B cell (primary cell): ENCODE results near the gene PPP4R1. TPM values are rescaled to one million over a fixed set of nuclear protein-coding genes. Genes with fewer than 3 reads are reported as not detected.

ENCODE experiments used
- ATAC-seq: fragments of 200-7000 bp; cut with Tn5 transposase; one replicate; pipeline ENCODE4 v1.10.0; 2021; ENCODE audit warnings: low read depth, mild to moderate bottlenecking, moderate number of reproducible peaks, moderate library complexity
- CTCF ChIA-PET: fragments of 350-600 bp; sonication (Branson Sonifier 250); formaldehyde crosslinking; loops from one replicate; lab custom pipeline; 2021; ENCODE audit warnings: antibody characterized with exemption, inconsistent platforms; lab: Charles Lee
- POLR2A ChIA-PET: fragments of 350-600 bp; sonication (Branson Sonifier 250); formaldehyde crosslinking; loops from one replicate; lab custom pipeline; 2021; ENCODE audit warnings: antibody characterized with exemption; lab: Charles Lee
- DNase-seq: peaks from one replicate; pipeline ENCODE4 v3.0.0; 2013
- H2AFZ ChIP-seq: 2 replicates; pipeline ENCODE4 v1.6.1; 2012; ENCODE audit warnings: mild to moderate bottlenecking, low read depth, low read length; ENCODE audit not compliant: insufficient read depth, poor library complexity, severe bottlenecking
- H3K27ac ChIP-seq, 2 donors: 1 replicate in 1 of 2; 2 replicates in 1 of 2; pipeline ENCODE4 v1.5.1; 2012 to 2013; ENCODE audit warnings: low read length in 2 of 2, mild to moderate bottlenecking in 2 of 2, moderate library complexity in 1 of 2
- H3K27me3 ChIP-seq, 4 experiments: fragments of 200-600 bp in 1 of 4; sonication (generic) in 1 of 4; replicated peaks in 1 of 4; 1 replicate in 2 of 4; 2 replicates in 2 of 4; pipeline versions ENCODE4 v1.6.1 to v1.7.0; 2013 to 2016; ENCODE audit warnings: low read length in 3 of 4, mild to moderate bottlenecking in 2 of 4, mixed read lengths in 1 of 4, moderate library complexity in 1 of 4; ENCODE audit not compliant: insufficient read depth in 4 of 4, control insufficient read depth in 3 of 4; ENCODE audit errors: control extremely low read depth in 1 of 4
- H3K36me3 ChIP-seq, 2 experiments: replicated peaks in 1 of 2; 1 replicate in 1 of 2; 2 replicates in 1 of 2; pipeline versions ENCODE4 v1.6.1 to v1.7.1; 2013; ENCODE audit warnings: low read length in 1 of 2; ENCODE audit not compliant: insufficient read depth in 2 of 2, control insufficient read depth in 1 of 2; ENCODE audit errors: control extremely low read depth in 1 of 2, extremely low read depth in 1 of 2
- H3K4me1 ChIP-seq, 2 donors: fragments of 200-600 bp in 1 of 2; sonication (generic) in 1 of 2; 1 replicate in 1 of 2; 2 replicates in 1 of 2; pipeline versions ENCODE4 v1.5.1 to v1.6.1; 2013 to 2017; ENCODE audit warnings: low read length in 2 of 2; ENCODE audit not compliant: control insufficient read depth in 2 of 2, insufficient read depth in 2 of 2
- H3K4me2 ChIP-seq: replicated peaks from 2 replicates; pipeline ENCODE3; 2012; ENCODE audit warnings: mild to moderate bottlenecking, low read depth, low read length; ENCODE audit not compliant: poor library complexity, severe bottlenecking
- H3K4me3 ChIP-seq, 5 experiments: fragments of 200-600 bp in 1 of 5; sonication (generic) in 1 of 5; 1 replicate in 3 of 5; 2 replicates in 2 of 5; pipeline versions ENCODE4 v1.5.1 to v1.7.0; 2011 to 2016; ENCODE audit warnings: low read length in 4 of 5, mild to moderate bottlenecking in 4 of 5, low read depth in 2 of 5, control low read depth in 1 of 5, moderate library complexity in 1 of 5; ENCODE audit not compliant: insufficient read depth in 1 of 5; ENCODE audit errors: control extremely low read depth in 1 of 5, extremely low read depth in 1 of 5
- H3K79me2 ChIP-seq: fragments of 200-600 bp; sonication (generic); one replicate; pipeline ENCODE4 v1.6.0; 2016; ENCODE audit warnings: low read length; ENCODE audit not compliant: control insufficient read depth, insufficient read depth
- H3K9ac ChIP-seq: fragments of 200-600 bp; sonication (generic); 2 replicates; pipeline ENCODE4 v1.6.1; 2017; ENCODE audit warnings: mild to moderate bottlenecking, low read length, moderate library complexity
- H3K9me3 ChIP-seq, 3 donors: one replicate each; pipeline versions ENCODE4 v1.6.1 to v1.7.1; 2013; ENCODE audit warnings: low read length in 2 of 3; ENCODE audit not compliant: control insufficient read depth in 2 of 3, insufficient read depth in 1 of 3; ENCODE audit errors: control extremely low read depth in 1 of 3
- H4K20me1 ChIP-seq: 2 replicates; pipeline ENCODE4 v1.6.0; 2012; ENCODE audit warnings: mild to moderate bottlenecking, low read length; ENCODE audit not compliant: insufficient read depth, control insufficient read depth, poor library complexity, severe bottlenecking
- H3K27ac Mint-ChIP-seq: one replicate; pipeline ENCODE4 v1.8.0; 2021; ENCODE audit warnings: mixed read lengths
- H3K27me3 Mint-ChIP-seq: one replicate; pipeline ENCODE4 v1.8.0; 2021; ENCODE audit warnings: mixed read lengths
- H3K4me1 Mint-ChIP-seq: one replicate; pipeline ENCODE4 v1.8.0; 2021; ENCODE audit warnings: mixed read lengths
- H3K4me3 Mint-ChIP-seq: one replicate; pipeline ENCODE4 v1.8.0; 2021; ENCODE audit warnings: mixed read lengths
- H3K9me3 Mint-ChIP-seq: one replicate; pipeline ENCODE4 v1.8.0; 2022; ENCODE audit warnings: mixed read lengths; ENCODE audit not compliant: insufficient read depth
- EZH2 ChIP-seq: IDR thresholded peaks from 2 replicates; pipeline ENCODE4 v1.6.1; 2012; ENCODE audit warnings: borderline replicate concordance, low read depth, mild to moderate bottlenecking, moderate library complexity, low read length; ENCODE audit not compliant: insufficient read depth, poor library complexity, severe bottlenecking
- WGBS: methylation state at CpG from one replicate; pipeline ENCODE4 v1.1.5; 2013; ENCODE audit warnings: missing lambda C conversion rate; ENCODE audit not compliant: insufficient coverage; 5-methylcytosine and 5-hydroxymethylcytosine counted together
- intact Hi-C: fragments of 100-400 bp; cut with micrococcal nuclease; formaldehyde crosslinking; loops from one replicate; pipeline ENCODE4 v1.10.0; 2022
- polyA plus RNA-seq: library from polyadenylated mRNA; depleted of rRNA; stranded (reverse); fragments of >200 nt; gene quantifications from 2 replicates; pipeline ENCODE4 v1.2.3, GENCODE V29; 2012
- total RNA-seq, 2 donors: library from RNA; stranded (reverse); fragments of 120-200 nt in 1 of 2; gene quantifications; 1 replicate in 1 of 2; 2 replicates in 1 of 2; pipeline versions ENCODE4 v1.2.3 to v1.2.4, GENCODE V29; 2013 to 2022
- TF ChIP-seq, protein P1 (sequence below): fragments of 200-600 bp; IDR thresholded peaks from one replicate; pipeline ENCODE4 v1.8.0; 2022; ENCODE audit warnings: antibody characterized with exemption, mild to moderate bottlenecking

PPP4R1 gene
- total and polyA plus RNA-seq, 2 donors (not counting 1 experiment from before 2014, with no cell fraction given) = 33.4 to 57.1 TPM

DNA sequence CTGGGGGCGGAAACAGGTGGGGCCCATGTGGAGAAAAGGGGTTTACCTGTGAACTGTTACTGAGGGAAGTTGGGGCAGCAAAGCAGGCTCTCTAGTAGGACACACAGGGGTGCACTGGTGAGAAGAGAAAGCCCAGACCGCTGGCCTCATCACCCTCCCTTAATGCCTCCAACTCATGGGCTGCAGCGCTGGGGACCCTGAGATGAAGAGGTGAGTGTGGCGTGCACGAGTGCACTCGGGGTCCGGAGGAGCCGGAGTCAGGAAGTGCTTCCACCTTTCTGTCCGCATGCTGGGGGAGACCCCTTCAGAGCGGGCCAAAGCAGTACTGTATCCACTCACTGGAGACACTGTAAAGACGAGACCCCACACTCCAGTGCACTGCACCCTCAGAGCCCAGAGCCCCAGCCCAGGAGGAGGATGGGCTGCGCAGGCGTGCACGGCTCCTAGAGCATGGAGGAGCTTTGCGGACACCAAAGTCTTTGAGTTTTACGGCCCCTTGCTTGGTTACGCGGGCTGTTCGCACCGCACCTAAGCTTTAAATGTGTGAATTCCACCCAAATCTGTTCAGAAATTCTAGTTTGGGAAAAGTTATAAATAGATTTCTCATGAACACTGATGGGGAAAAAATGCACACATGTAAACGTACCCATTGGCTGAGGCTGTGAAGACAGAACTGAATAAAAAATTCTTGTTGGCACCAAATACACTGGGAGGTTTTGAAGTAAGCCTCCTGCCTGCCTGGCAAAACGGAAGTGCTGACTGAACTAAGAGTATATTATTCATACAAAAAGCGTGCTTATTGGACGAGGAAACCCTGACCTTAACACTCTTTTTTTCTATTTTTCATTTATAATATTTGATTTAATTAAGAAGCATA, 45.4 kb upstream of the PPP4R1 start:
- no peak overlapping the region for H3K4me2 ChIP-seq
- intact Hi-C loops = no loop called here
- WGBS = 96% methylated on average over 21 of the region's 24 CpGs

DNA sequence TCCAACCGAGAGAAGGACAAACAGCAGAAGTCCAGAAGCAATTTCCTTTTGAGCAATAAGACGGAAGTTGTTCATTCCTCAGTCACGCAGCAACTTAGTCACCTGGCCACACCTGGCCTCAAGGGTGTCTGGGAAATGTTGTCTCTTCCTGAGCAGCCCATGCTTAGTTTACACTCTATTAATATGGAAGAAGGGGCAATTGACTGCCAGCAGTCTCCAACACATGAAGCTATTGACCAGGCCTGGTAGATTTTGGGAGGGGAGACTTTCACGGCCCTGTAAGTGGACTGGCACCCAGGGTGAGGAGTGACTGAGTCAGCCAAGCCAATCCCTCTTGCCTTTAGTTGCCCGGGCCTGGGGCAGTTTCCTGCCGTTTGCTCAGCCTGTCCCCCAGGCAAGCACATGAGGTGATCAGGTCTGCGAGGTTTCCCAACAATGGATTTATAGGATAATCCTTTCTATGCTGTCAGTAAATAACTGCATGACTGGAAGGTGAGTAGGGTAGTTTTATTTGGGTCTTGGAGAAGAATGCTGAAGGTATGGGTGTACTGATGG, 43.8 kb upstream of the PPP4R1 start:
- Histone ChIP-seq H3K4me2 (no peak overlapping the region), H2AFZ (no peak overlapping the region), H4K20me1 (no peaks in the 10 kb centered on the region), H3K27ac (no peak overlapping the region), H3K9ac (no peak overlapping the region), H3K79me2 (no peaks in the 10 kb centered on the region), H3K36me3 (no peaks in the 10 kb centered on the region), H3K9me3 (no peaks in the 10 kb centered on the region), H3K4me3 (no peak overlapping the region), H3K27me3 (no peaks in the 10 kb centered on the region), H3K4me1 (no peaks in the 10 kb centered on the region)
- no peaks in the 10 kb centered on the region for H3K4me1 Mint-ChIP-seq
- 95% methylated on average over 6 of the region's 7 CpGs for WGBS
- TF ChIP-seq EZH2 = no peak
- TF ChIP-seq, protein P1, sequence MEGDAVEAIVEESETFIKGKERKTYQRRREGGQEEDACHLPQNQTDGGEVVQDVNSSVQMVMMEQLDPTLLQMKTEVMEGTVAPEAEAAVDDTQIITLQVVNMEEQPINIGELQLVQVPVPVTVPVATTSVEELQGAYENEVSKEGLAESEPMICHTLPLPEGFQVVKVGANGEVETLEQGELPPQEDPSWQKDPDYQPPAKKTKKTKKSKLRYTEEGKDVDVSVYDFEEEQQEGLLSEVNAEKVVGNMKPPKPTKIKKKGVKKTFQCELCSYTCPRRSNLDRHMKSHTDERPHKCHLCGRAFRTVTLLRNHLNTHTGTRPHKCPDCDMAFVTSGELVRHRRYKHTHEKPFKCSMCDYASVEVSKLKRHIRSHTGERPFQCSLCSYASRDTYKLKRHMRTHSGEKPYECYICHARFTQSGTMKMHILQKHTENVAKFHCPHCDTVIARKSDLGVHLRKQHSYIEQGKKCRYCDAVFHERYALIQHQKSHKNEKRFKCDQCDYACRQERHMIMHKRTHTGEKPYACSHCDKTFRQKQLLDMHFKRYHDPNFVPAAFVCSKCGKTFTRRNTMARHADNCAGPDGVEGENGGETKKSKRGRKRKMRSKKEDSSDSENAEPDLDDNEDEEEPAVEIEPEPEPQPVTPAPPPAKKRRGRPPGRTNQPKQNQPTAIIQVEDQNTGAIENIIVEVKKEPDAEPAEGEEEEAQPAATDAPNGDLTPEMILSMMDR = no peak
- CTCF ChIA-PET = no interaction called here
- H3K27me3 Mint-ChIP-seq = peaks cover 4% of the 10 kb centered on the region
- POLR2A ChIA-PET = no interaction called here
- no peak for ATAC-seq
- intact Hi-C loops = no loop called here
- H3K27ac Mint-ChIP-seq = no peak overlapping the region
- H3K4me3 Mint-ChIP-seq = no peak overlapping the region
- no peaks in the 10 kb centered on the region for H3K9me3 Mint-ChIP-seq
- DNase-seq = no peak

More for the DNA sequence above, 45.4 kb upstream of the PPP4R1 start:
- no peak overlapping the region for H3K9ac ChIP-seq
- TF ChIP-seq EZH2 = no peak
- TF ChIP-seq, protein P1 = no peak
- no peak overlapping the region for H3K4me3 ChIP-seq
- POLR2A ChIA-PET = no interaction called here
- no peaks in the 10 kb centered on the region for H4K20me1 ChIP-seq
- H3K4me1 ChIP-seq = no peaks in the 10 kb centered on the region
- H3K27ac Mint-ChIP-seq = no peak overlapping the region
- ATAC-seq = no peak
- H2AFZ ChIP-seq = no peak overlapping the region
- H3K27me3 ChIP-seq = no peaks in the 10 kb centered on the region
- no peak for DNase-seq
- CTCF ChIA-PET = no interaction called here
- H3K9me3 Mint-ChIP-seq = no peaks in the 10 kb centered on the region
- H3K4me3 Mint-ChIP-seq = no peak overlapping the region
- H3K9me3 ChIP-seq = no peaks in the 10 kb centered on the region
- no peaks in the 10 kb centered on the region for H3K4me1 Mint-ChIP-seq
- H3K36me3 ChIP-seq = no peaks in the 10 kb centered on the region
- no peaks in the 10 kb centered on the region for H3K79me2 ChIP-seq
- H3K27me3 Mint-ChIP-seq = peaks cover 4% of the 10 kb centered on the region
- H3K27ac ChIP-seq = no peak overlapping the region
